WTC11 (cell line): ENCODE data around the gene NAGA. TPM values are rescaled to one million over a fixed set of nuclear protein-coding genes. Genes with fewer than 3 reads are reported as not detected.

Experiments used
- ETV6 ChIP-seq: sonication (generic); formaldehyde crosslinking; IDR thresholded peaks from 2 replicates; pipeline ENCODE4 v1.8.1; 2022; ENCODE audit warnings: mild to moderate bottlenecking, missing genetic modification reagents
- NFYB ChIP-seq: sonication (generic); formaldehyde crosslinking; conservative IDR thresholded peaks from 2 replicates; pipeline ENCODE4 v1.8.0; 2022; ENCODE audit warnings: low read depth, missing genetic modification reagents
- NR2C2 ChIP-seq: sonication (generic); formaldehyde crosslinking; IDR thresholded peaks from 2 replicates; pipeline ENCODE4 v1.8.0; 2022; ENCODE audit warnings: mild to moderate bottlenecking, missing genetic modification reagents
- TEAD4 ChIP-seq: sonication (generic); formaldehyde crosslinking; IDR thresholded peaks from 2 replicates; pipeline ENCODE4 v1.8.0; 2022; ENCODE audit warnings: mild to moderate bottlenecking, missing genetic modification reagents
- ZNF263 ChIP-seq: sonication (generic); formaldehyde crosslinking; IDR thresholded peaks from 2 replicates; pipeline ENCODE4 v1.8.1; 2022; ENCODE audit warnings: low read depth, mild to moderate bottlenecking, moderate library complexity, missing genetic modification reagents
- total RNA-seq: library from RNA; stranded (reverse); gene quantifications from 3 replicates; pipeline ENCODE4 v1.2.3, GENCODE V29; 2021
- TF ChIP-seq, protein P1 (sequence below): sonication (generic); formaldehyde crosslinking; IDR thresholded peaks from 2 replicates; pipeline ENCODE4 v1.8.0; 2022; ENCODE audit warnings: missing genetic modification reagents
- TF ChIP-seq, protein P2 (sequence below): fragments of 250-450 bp; sonication (Bioruptor Pico); conservative IDR thresholded peaks from 2 replicates; pipeline ENCODE4 v1.9.0; 2021; ENCODE audit warnings: mild to moderate bottlenecking
- TF ChIP-seq, protein P3 (sequence below): sonication (generic); formaldehyde crosslinking; IDR thresholded peaks from 2 replicates; pipeline ENCODE4 v1.8.0; 2023; ENCODE audit warnings: mild to moderate bottlenecking, missing genetic modification reagents
- TF ChIP-seq, protein P4 (sequence below): fragments of 250-450 bp; sonication (Bioruptor Pico); IDR thresholded peaks from 2 replicates; pipeline ENCODE4 v1.9.0; 2021; ENCODE audit warnings: mild to moderate bottlenecking, borderline replicate concordance
- TF ChIP-seq, protein P5 (sequence below): sonication (generic); formaldehyde crosslinking; IDR thresholded peaks from 2 replicates; pipeline ENCODE4 v1.8.0; 2022; ENCODE audit warnings: mild to moderate bottlenecking, missing genetic modification reagents

Gene NAGA
- total RNA-seq, 1 experiment from 2014 or later, result 19.4 TPM

DNA sequence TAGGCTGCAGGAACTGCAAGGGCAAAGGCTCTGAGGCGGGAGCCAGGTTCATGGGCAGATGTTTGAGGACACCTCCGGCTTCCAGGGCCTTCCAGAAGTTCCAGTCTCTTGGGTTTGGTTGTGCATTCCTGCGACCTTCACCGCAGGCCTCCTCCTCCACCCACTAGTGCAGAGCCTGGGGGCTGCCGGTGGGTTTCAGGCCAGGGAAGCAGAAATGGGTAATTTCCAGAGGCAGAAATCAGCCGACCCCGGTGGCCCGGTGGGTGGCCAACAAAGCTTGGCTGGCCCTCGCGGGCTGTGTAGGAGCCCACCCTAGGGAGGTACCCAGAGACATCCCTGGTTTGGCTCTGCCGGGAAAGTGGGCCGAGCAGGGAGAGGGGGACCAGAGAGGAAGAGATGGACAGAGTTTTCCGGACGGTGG is 3.0 kb upstream of the NAGA start (continued):
- TF ChIP-seq, protein P1, sequence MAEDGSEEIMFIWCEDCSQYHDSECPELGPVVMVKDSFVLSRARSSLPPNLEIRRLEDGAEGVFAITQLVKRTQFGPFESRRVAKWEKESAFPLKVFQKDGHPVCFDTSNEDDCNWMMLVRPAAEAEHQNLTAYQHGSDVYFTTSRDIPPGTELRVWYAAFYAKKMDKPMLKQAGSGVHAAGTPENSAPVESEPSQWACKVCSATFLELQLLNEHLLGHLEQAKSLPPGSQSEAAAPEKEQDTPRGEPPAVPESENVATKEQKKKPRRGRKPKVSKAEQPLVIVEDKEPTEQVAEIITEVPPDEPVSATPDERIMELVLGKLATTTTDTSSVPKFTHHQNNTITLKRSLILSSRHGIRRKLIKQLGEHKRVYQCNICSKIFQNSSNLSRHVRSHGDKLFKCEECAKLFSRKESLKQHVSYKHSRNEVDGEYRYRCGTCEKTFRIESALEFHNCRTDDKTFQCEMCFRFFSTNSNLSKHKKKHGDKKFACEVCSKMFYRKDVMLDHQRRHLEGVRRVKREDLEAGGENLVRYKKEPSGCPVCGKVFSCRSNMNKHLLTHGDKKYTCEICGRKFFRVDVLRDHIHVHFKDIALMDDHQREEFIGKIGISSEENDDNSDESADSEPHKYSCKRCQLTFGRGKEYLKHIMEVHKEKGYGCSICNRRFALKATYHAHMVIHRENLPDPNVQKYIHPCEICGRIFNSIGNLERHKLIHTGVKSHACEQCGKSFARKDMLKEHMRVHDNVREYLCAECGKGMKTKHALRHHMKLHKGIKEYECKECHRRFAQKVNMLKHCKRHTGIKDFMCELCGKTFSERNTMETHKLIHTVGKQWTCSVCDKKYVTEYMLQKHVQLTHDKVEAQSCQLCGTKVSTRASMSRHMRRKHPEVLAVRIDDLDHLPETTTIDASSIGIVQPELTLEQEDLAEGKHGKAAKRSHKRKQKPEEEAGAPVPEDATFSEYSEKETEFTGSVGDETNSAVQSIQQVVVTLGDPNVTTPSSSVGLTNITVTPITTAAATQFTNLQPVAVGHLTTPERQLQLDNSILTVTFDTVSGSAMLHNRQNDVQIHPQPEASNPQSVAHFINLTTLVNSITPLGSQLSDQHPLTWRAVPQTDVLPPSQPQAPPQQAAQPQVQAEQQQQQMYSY, result no peak
- TF ChIP-seq, protein P2, sequence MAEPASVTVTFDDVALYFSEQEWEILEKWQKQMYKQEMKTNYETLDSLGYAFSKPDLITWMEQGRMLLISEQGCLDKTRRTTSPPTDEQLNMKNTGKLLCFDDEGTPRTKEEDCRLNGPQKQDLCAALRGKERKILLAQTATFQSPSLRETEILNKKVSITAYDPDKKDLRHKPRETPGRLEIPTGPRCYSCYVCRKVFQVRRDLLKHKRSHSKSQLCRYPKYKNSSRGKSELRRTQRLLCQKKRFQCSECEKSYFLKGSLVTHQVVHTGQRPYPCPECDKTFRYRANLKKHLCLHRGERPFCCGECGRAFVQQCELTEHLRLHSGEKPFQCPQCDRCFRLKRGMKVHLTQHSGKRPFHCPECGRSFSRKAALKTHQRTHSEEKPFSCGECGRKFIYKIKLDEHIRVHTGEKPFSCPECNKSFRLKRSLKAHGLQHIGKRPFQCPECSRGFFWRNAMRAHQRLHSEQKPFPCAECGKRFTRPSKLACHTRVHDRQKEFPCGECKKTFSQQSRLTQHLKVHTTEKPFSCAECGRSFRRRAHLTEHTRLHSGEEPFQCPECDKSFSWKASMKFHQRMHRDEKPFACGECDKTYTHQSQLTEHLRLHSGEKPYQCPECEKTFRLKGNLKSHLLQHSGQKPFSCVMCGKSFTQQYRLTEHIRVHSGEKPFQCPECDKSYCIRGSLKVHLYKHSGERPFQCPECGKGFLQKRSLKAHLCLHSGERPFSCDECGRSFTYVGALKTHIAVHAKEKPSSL (CRISPR knock-in tag), result no peak
- TF ChIP-seq NFYB, result no peak
- TF ChIP-seq ZNF263, result no peak
- no peak for TF ChIP-seq ETV6
- no peak for TF ChIP-seq TEAD4 (CRISPR knock-in tag)
- TF ChIP-seq, protein P3, sequence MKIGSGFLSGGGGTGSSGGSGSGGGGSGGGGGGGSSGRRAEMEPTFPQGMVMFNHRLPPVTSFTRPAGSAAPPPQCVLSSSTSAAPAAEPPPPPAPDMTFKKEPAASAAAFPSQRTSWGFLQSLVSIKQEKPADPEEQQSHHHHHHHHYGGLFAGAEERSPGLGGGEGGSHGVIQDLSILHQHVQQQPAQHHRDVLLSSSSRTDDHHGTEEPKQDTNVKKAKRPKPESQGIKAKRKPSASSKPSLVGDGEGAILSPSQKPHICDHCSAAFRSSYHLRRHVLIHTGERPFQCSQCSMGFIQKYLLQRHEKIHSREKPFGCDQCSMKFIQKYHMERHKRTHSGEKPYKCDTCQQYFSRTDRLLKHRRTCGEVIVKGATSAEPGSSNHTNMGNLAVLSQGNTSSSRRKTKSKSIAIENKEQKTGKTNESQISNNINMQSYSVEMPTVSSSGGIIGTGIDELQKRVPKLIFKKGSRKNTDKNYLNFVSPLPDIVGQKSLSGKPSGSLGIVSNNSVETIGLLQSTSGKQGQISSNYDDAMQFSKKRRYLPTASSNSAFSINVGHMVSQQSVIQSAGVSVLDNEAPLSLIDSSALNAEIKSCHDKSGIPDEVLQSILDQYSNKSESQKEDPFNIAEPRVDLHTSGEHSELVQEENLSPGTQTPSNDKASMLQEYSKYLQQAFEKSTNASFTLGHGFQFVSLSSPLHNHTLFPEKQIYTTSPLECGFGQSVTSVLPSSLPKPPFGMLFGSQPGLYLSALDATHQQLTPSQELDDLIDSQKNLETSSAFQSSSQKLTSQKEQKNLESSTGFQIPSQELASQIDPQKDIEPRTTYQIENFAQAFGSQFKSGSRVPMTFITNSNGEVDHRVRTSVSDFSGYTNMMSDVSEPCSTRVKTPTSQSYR (CRISPR knock-in tag), result no peak
- TF ChIP-seq NR2C2 (CRISPR knock-in tag), result no peak
- TF ChIP-seq, protein P4, sequence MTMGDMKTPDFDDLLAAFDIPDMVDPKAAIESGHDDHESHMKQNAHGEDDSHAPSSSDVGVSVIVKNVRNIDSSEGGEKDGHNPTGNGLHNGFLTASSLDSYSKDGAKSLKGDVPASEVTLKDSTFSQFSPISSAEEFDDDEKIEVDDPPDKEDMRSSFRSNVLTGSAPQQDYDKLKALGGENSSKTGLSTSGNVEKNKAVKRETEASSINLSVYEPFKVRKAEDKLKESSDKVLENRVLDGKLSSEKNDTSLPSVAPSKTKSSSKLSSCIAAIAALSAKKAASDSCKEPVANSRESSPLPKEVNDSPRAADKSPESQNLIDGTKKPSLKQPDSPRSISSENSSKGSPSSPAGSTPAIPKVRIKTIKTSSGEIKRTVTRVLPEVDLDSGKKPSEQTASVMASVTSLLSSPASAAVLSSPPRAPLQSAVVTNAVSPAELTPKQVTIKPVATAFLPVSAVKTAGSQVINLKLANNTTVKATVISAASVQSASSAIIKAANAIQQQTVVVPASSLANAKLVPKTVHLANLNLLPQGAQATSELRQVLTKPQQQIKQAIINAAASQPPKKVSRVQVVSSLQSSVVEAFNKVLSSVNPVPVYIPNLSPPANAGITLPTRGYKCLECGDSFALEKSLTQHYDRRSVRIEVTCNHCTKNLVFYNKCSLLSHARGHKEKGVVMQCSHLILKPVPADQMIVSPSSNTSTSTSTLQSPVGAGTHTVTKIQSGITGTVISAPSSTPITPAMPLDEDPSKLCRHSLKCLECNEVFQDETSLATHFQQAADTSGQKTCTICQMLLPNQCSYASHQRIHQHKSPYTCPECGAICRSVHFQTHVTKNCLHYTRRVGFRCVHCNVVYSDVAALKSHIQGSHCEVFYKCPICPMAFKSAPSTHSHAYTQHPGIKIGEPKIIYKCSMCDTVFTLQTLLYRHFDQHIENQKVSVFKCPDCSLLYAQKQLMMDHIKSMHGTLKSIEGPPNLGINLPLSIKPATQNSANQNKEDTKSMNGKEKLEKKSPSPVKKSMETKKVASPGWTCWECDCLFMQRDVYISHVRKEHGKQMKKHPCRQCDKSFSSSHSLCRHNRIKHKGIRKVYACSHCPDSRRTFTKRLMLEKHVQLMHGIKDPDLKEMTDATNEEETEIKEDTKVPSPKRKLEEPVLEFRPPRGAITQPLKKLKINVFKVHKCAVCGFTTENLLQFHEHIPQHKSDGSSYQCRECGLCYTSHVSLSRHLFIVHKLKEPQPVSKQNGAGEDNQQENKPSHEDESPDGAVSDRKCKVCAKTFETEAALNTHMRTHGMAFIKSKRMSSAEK (CRISPR knock-in tag), result no peak
- TF ChIP-seq, protein P5, sequence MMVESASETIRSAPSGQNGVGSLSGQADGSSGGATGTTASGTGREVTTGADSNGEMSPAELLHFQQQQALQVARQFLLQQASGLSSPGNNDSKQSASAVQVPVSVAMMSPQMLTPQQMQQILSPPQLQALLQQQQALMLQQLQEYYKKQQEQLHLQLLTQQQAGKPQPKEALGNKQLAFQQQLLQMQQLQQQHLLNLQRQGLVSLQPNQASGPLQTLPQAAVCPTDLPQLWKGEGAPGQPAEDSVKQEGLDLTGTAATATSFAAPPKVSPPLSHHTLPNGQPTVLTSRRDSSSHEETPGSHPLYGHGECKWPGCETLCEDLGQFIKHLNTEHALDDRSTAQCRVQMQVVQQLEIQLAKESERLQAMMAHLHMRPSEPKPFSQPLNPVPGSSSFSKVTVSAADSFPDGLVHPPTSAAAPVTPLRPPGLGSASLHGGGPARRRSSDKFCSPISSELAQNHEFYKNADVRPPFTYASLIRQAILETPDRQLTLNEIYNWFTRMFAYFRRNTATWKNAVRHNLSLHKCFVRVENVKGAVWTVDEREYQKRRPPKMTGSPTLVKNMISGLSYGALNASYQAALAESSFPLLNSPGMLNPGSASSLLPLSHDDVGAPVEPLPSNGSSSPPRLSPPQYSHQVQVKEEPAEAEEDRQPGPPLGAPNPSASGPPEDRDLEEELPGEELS (CRISPR knock-in tag), result no peak
- TF ChIP-seq, all 79 proteins: peak for 0
